ENCODE results near the gene MFNG. TPM values are rescaled to one million over a fixed set of nuclear protein-coding genes. Genes with fewer than 3 reads are reported as not detected.
"Not testable (repeated sequence)": the region's sequence is repeated elsewhere in the genome, so short reads cannot be mapped to it uniquely, and the experiment has no call there.

Gene MFNG
- total RNA-seq, 1 donor from 2014 or later = 97.7 TPM

DNA sequence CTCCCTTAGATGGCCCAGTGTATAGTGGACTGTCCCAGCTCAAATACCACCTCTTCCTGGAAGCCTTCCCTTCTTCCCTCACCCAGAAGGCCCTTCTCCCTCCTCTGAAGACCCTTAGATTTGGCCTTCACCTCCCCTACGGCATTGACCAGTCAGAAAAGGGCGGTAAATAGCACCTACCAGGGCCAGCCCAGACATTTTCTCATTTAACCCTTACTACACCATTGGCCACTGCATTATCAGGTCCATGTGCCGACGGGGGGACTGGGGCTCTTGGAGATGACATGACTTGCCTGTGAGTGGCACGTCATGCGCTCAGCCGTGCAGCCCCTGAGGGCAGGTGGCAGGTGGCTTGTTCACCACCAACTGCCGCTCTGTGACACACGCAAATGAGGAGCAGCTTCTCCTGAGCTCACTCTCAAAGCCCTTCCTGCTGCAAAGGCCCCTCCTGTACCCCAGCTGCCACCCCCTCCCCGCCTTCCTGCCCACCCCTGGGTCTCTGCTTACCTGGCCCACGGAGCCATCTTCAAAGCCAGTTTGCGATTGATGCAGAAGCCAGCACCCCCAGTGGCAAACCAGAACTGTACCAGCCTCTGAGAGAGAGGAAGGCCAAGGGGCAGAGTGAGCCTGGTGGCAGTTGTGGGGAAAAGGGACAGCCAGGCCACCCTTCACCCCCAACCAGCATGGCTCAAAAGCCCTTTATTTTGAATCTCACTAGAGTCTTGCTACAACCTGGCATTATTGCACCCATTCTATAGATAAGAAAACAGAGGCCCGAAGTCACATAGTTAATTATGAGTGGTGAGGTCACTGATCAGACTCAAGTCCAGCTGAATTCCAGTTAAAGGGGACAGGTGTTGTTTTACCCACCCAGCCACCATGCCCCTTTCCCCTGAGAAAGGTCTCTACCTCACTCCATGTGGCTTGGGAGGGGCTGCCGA is 9.5 kb downstream of the MFNG start:
- no peak for DNase-seq (ENCODE audit: low read depth in 2 of 2)

DNA sequence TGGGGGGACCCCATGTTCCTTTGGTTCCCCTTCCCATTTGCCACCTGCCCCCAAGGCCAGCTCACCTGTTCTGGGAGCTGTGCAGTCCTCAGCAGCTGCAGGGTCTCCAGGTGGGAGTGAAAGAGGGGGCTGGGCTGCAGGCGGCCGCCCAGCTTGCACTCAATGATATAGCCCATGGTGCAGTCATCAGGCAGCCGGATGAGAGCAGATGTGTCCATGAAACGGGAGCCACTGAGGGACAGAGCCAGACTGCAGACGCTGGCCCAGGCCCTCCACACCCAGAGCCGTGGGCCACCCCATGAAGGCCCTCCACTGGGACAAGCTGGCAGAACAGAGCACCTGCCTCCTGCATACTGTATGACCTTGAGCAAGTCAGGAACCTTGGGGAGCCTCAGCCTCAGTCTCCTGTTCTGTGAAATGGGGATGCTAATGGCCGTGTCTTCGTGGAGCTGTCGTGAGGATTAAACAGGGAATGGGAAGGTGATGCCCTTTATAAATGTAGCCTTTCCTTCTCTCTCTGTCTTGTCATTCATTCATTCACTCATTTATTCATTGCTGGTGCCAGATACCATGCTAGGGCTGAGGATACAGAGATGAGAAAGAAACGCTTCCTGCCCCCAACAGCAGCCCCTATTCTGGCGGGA is 11.6 kb downstream of the MFNG start:
- no peak for DNase-seq (ENCODE audit: low read depth in 2 of 2)

DNA sequence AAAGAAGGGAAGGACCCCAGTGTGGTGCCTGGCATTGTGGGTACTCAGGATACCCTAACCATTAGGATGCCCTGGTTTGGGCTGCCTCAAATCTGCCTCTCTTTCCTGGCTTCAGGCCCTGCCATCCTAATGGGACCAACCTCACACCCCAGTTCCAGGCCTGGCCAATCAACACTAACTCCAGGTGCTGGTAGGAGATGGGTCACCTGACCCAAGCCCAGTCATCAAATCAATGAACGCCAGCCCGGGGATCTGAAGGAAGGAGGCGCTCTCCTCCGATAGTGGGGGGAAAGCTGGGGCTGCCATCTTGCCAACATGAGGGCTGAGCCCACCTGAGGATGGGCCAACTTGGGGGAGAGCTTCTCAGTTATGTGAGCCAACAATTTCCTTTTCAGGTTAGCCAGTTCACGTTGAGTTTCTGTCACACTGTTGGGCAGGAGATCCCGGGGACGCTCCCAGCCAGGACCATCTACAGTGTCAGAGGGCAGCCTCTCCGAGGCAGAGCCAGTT is 12.7 kb downstream of the MFNG start:
- DNase-seq (ENCODE audit: low read depth in 2 of 2) = no peak

DNA sequence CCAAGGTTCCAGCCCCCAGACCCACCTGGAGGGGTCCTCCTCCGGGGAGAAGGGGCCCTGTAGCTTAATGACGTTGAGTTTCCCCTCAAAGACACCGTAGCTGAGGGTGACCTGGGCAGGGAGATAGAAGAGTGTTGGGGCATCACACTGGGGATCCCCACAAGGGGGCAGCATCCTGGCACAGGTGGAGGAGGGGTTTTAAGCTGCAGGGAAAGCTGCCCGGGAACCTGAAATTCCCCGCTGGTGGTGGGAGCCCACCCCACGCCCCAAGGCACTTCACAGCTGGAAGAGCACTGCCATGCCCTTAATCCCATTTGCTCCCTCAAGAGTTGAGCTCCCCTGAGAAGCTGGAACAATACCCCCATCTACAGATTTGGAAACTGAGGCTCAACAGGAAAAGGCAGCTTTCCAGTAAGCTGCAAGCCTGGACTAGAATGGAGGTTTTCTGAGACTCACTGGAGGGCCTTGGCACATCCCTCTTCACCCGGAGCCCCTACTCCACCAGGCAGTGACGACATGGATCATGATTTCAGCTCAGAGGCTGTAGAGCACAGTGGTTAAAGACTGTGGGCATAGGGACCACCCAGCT is 13.7 kb downstream of the MFNG start:
- peak in 1 of 2 donors; percentile 53 for DNase-seq (ENCODE audit: low read depth in 2 of 2)

DNA sequence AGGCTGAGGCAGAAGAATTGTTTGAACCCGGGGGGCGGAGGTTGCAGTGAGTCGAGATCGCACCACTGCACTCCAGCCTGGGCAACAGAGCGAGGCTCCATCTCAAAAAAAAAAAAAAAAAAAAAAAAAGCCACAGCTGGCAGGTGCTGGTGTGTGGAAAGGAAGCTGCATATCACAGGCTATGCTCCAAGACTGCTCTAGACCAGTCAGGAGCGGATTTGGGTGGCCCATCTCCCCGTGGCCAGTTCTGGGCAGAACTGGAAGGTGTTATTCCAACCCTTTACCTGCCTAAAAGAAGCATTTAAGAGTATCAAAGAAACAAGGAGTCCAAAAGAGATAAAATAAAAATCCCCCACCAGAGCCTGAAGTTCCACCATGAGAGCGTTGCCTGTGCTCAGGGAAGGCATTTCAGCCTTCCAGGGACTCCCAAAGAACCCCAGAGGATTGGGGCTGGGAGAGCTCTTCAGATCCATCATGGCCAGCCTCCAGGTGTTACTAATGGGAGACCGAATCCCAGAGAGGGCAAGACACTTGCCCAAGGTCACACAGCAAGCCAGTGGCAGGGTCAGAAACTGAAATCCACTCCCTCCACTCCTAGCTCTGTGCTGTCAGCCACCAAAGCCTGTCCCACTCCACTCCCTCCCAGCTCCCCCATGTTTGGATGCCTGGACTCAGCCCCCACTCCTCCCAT is 14.3 kb downstream of the MFNG start:
- no peak for DNase-seq (ENCODE audit: low read depth in 2 of 2)

DNA sequence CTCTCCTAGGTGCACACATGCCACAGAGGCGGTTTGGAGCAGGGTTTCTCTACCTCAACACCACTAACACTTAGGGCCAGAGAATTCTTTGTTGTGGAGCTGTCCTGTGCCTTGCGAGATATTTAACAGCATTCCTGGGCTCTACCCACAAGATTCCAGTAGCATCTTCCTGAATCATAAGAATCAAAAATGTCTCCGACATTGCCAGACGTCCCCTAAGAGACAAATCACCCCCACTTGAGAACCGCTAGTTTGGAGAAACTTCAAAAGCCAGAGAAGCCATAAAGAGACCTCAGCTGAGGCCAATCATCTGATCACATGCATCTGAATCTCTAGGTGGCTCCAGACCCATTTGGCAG is 16.1 kb downstream of the MFNG start:
- no peak for DNase-seq (ENCODE audit: low read depth in 2 of 2)

DNA sequence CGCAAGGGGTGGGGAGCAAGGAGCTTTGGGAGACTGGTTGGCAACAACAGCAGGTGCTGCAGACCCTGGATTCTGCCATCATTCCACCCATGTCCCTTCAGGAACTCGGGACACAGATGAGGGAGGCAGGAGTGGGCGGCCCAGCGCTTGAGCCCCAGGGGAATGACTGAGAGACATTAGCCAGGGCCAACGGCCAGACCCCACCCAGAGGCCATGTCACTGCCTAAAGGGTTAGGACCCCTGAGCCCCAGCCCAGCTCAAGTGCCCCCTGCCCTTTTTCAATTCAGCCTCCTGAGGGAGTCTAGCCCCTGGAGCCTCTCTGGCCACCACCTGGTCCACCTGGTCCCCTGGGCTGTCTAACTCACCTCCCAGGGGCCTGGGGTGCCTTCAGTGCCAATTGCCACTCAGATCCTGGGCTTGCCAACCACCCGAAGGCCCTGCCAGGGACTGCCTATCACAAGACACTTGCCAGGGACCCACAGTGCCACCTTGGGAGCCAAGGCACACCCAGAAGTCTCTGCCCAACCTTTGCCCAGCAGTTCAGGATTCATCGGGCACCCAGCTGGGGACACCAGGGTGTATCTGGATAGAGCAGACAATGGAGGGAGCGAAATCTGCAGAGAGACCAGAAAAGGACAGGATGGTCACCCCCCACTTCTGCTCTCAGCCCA is 16.6 kb downstream of the MFNG start:
- DNase-seq (ENCODE audit: low read depth in 2 of 2) = no peak

DNA sequence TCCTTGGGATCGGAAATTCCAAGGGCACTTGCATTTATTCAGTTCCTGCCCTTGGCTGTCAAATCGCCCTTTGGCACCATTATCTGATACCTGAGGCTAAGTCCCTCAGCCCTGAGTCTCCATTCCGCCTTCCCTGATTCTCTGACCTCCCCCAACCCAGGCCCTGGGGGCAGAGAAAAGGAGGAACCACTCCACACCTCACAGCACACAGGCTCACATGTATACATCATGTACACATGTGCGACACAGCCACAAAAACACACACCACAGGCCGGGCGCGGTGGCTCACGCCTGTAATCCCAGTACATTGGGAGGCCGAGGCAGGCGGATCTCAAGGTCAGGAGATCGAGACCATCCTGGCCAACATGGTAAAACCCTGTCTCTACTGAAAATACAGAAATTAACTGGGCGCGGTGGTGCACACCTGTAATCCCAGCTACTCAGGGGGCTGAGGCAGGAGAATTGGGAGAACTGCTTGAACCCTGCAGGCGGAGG is 17.9 kb downstream of the MFNG start:
- not testable (repeated sequence) for DNase-seq (ENCODE audit: low read depth in 2 of 2)

DNA sequence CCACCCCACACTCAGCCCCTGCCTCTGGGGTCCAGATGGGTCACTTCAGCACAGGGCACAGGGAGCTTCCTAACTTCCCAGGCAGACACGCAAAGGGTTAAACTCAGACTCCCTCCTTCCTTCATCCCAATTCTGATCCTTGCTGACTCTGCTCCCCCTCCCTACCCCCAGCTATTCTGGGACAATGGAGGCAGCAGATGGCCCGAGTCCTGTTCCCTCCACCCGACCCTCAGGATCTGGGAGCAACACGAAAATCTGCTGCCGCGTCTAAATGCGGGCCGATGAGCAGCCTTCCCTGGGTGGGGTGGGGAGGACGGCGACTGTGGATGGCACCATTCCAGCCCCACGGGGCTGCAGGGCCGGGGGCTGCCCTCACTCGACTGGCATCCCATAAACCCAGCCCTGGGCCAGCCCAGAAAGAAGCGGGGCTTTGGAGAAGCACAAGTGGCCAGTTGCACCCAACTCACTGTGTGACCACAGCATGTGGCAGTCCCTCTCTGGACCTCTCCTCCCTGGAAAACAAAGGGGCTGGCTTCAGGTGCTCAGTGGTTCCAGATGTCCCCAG is 18.7 kb downstream of the MFNG start:
- DNase-seq (ENCODE audit: low read depth in 2 of 2) = no peak

DNA sequence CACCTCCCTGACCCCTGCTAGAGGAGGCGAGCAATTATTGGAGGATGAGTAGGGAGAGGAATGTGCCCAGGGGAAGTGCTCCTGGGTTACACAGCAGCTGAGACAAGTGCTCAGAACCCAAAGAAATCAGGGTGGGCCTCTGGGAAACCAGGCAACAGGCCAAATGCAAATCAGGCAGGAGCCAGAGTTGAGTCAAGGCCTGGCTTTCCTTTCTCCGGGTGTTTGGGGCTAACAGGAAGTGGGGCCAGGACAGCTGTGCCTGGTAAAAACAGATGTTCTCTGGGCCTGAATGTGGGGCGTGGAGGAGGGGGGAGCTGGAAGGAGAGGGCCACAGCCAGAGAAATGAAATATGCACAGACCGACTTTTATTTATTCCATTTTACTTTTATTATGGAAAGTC is 22.0 kb downstream of the MFNG start:
- peak in 1 of 2 donors; percentile 44 for DNase-seq (ENCODE audit: low read depth in 2 of 2)

DNA sequence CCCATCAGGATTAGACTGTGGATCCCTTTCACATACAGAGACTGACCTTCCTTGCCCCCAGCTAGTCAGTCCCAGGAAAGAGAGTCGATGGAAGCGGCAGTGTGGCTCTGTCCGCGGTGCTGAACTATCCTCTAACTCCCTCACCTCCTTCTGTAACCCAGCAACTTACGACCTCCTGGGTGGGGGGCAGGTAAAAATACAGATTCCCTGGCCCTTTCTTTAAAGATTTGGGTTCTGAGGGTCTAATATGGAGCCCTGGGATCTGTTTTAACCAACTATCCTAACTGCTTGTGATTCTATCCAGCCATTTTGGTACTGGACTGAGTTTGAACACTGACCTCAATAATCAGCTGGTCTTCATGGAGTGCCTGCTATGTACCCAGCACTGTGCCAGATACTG is 23.2 kb downstream of the MFNG start:
- DNase-seq (ENCODE audit: low read depth in 2 of 2) = peak in 1 of 2 donors; percentile 41

DNA sequence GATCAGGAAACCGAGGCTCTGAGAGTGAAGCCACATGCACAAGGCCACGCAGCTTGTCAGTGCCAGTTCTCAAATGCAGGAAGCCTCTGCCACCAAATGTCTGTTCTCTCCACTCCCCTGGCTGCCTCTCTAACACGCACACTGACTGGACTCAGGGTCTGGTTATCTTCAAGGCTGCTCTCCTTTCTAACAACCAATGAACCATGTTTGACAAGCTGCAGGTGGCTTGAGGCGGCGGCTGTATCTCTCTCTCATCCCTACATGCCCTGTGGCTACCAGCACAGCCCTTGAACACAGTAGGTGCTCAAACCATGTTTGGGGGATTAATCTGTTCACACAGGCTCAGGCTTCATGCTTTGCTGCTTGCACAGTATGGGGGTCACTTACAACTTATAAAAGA is 23.7 kb downstream of the MFNG start:
- no peak for DNase-seq (ENCODE audit: low read depth in 2 of 2)

DNA sequence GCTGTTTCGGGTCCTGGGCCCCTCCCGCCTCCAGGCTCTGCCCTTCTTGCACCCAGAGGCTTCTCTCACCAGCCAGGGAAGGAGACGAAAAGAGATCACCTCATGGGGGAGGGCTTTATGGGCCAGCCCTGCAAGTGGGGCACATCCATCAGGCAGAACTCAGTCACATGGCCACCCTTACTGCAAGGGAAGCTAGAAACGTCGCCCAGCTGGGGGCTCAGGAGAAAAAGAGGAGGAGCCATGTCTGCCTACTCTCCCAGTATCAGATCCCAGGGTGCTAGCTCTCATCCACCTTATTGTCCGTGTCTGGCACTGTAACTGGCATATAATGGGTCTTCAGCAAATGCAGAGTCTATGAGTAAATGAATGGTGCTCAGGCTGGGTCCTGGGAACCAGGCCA is 24.2 kb downstream of the MFNG start:
- no peak for DNase-seq (ENCODE audit: low read depth in 2 of 2)

DNA sequence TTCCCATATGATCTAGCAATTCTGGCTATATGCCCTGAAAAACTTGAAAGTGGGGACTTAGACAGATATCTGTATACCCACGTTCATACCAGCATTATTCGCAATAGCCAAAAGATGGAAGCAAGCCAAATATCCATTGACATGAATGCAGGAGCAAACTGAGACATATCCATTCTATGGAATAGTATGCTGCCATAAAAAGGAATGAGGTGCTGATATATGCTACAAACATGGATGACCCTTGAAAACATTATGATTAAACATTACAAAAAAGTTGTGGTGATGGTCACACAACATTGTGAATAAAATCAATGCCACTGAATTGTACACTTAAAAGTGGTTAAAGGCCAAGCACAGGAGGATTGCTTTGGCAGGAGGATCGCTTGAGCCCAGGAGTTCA is 25.5 kb downstream of the MFNG start:
- no peak for DNase-seq (ENCODE audit: low read depth in 2 of 2)

DNA sequence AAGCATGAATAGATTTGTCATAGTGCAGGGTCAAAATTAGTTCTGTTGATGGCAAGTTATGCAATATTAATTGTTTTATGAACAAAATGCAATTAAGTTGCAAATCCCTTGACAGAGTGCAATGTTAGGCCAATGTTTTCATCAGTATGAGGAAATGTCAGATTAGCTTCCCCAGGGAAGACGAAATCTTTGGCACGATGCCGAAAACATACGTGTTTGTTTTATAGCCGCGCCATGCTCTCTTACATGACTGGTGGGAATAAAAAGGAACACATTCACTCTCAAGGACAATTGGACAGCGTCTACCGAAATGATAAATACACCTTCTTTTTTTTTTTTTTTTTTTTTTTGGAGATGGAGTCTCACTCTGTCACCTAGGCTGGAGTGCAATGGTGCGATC is 27.0 kb downstream of the MFNG start:
- DNase-seq (ENCODE audit: low read depth in 2 of 2) = no peak

DNA sequence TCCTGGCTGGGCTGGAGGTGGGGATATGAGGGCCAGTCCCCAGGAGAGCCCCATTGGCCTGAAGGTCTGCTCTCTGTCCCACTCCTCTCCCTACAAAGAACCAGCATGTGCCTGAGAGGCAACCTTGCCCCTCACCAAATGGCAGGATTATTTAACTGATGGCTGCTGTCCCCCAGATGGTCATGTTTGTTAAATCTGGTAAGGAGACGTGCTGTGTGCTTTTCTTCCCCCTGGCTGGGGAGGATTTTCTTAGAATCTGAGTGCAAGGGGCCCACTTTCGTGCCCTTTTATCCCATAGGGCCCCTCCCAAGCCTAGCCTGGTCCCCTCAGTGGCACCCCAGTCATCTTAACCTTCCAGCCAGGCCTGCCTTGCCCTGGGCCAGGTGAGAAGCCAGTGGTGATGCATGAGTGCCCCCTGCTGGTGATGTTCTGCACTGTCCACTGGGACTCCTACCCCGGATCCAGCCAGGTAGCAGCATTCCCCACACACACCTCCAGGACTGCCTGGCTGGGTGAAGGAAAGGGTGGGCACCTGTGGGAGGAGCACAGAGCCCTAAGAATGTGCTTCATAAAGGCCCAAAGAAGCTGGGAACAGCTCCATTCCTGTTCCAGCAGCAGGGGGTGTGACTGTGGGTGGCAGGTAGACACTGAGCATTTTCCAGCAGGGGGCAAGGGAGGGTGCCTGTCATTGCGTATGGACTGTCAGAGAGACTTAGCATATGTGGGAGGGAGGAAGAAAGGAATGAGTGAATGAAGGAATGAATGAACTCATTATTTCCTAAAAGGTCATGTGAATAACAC is 28.9 kb downstream of the MFNG start:
- peak in 1 of 2 donors; percentile 63 for DNase-seq (ENCODE audit: low read depth in 2 of 2)

DNA sequence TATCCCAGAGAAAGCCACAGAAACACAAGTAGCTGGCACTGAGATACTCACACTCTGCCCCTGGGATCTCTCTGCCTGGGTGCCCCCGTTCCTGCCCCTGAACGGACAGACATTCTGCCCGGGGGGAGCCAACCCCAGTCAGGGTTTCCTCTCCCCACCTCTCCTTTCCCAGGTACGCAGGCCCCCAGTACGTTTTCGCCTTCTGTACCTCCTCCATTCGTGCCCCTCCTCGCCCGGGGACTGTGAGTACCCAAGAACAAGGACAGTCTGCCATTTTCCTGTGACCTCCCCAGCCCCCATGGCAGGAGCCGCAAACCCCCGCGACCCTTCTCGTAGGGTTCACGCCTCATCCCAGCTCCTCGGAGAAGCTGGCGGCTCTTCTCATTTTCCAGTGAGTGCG is 29.8 kb downstream of the MFNG start:
- DNase-seq (ENCODE audit: low read depth in 2 of 2) = no peak

DNA sequence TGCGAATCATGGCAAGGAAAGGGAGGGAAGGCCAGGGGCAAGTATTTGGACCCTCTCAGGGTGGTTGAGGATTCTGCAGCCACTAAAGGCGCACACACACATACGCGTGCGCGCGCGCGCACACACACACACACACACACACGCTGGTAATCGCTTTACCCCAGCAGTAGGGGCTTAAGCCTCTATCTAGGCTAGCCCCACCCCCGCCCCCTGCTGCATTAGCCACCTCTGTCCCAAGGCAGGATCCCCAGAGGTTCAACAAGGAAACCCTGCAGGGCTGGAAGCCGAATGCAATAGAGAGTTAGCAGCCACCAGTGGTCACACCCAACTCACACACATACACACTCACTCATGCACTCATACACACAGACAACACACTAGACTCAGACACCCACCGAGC is 30.3 kb downstream of the MFNG start:
- DNase-seq (ENCODE audit: low read depth in 2 of 2) = peak in 1 of 2 donors; percentile 10

DNA sequence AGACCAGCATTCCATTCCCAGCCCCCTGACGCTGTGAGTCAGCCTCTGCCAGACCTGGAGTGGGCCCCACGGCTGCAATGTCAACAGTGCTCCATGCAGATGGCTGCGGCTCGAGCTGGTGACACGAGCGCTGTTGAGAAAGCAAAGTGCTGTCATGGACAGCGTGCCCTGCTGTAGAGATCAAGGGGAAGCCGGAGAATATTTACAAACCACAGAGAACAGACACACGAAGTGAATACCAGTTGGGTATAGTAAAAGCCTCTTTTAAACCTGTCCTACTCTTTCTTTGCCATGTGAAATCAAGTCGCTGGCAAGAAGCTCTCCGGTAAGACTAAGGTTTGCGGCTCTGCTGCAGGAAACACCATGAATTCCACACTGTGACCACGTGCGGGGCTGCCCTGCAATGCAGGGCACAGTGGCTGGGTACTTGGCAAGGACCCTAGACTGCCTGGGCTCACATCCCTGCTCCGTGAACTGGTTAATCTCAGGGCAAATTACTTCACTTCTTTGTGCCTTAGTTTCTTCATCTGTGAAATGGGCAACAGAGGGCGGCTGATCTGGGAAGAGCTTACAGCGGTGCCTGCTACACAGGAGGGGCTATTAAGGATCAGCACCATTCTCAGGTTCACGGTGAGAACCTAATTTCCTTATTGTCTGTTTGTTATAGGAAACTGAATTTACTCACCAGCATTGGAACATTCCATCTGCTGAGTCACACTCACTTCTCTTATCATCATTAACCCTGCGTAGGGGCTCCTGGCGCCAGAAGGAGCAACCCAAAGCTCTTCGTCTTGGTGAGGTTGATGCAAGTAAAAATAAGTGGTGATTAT is 31.1 kb downstream of the MFNG start:
- DNase-seq (ENCODE audit: low read depth in 2 of 2) = peak in 1 of 2 donors; percentile 84
